ENCODE measurements around the gene PEX7.
"Not testable (repeated sequence)": the region's sequence is repeated elsewhere in the genome, so short reads cannot be mapped to it uniquely, and the experiment has no call there.

The PEX7 gene

GRCh38 chr6:136846046-136846445 lies 23.7 kb downstream of the PEX7 start:
- Histone ChIP-seq H3K27me3 (ENCODE audit: insufficient read depth, low read length, poor library complexity, severe bottlenecking) (no peaks in the 10 kb centered on the region), H4K20me1 (ENCODE audit: insufficient read depth, low read length, poor library complexity, severe bottlenecking) (no peaks in the 10 kb centered on the region), H3K9me2 (replicated peaks; ENCODE audit: low read depth, low read length) (no peaks in the 10 kb centered on the region), H3K4me1 (ENCODE audit: insufficient read depth, low read length, poor library complexity, severe bottlenecking) (no peaks in the 10 kb centered on the region), H3F3A (ENCODE audit: low read depth) (no peaks in the 10 kb centered on the region), H3K4me3 (ENCODE audit: low read length, poor library complexity, severe bottlenecking) (no peak overlapping the region), H3K4me2 (ENCODE audit: low read depth, low read length, poor library complexity, severe bottlenecking) (no peak overlapping the region), H3K9me3 (ENCODE audit: insufficient read depth, low read depth, low read length) (no peaks in the 10 kb centered on the region), H2AFZ (ENCODE audit: low read length) (no peak overlapping the region), H3K79me2 (ENCODE audit: insufficient read depth, low read length) (no peaks in the 10 kb centered on the region), H3K36me3 (ENCODE audit: insufficient read depth, low read length) (no peaks in the 10 kb centered on the region), H3K9ac (ENCODE audit: low read depth, low read length, poor library complexity, severe bottlenecking) (no peak overlapping the region)
- TF ChIP-seq, protein P1, sequence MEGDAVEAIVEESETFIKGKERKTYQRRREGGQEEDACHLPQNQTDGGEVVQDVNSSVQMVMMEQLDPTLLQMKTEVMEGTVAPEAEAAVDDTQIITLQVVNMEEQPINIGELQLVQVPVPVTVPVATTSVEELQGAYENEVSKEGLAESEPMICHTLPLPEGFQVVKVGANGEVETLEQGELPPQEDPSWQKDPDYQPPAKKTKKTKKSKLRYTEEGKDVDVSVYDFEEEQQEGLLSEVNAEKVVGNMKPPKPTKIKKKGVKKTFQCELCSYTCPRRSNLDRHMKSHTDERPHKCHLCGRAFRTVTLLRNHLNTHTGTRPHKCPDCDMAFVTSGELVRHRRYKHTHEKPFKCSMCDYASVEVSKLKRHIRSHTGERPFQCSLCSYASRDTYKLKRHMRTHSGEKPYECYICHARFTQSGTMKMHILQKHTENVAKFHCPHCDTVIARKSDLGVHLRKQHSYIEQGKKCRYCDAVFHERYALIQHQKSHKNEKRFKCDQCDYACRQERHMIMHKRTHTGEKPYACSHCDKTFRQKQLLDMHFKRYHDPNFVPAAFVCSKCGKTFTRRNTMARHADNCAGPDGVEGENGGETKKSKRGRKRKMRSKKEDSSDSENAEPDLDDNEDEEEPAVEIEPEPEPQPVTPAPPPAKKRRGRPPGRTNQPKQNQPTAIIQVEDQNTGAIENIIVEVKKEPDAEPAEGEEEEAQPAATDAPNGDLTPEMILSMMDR (conservative IDR thresholded peaks at IDR 0.05; ENCODE audit: low read length) = peak; percentile 70
- no peak for TF ChIP-seq EZH2phosphoT487 (IDR thresholded peaks at IDR 0.05; ENCODE audit: borderline replicate concordance)

GRCh38 chr6:136846477-136846876 lies 24.1 kb downstream of the PEX7 start:
- not testable (repeated sequence) for H3F3A ChIP-seq (ENCODE audit: low read depth); H3K4me1 ChIP-seq (ENCODE audit: insufficient read depth, low read length, poor library complexity, severe bottlenecking); H3K36me3 ChIP-seq (ENCODE audit: insufficient read depth, low read length); H3K79me2 ChIP-seq (ENCODE audit: insufficient read depth, low read length); H3K4me3 ChIP-seq (ENCODE audit: low read length, poor library complexity, severe bottlenecking); H3K4me2 ChIP-seq (ENCODE audit: low read depth, low read length, poor library complexity, severe bottlenecking); H3K9me2 ChIP-seq (replicated peaks; ENCODE audit: low read depth, low read length); H4K20me1 ChIP-seq (ENCODE audit: insufficient read depth, low read length, poor library complexity, severe bottlenecking); H3K27me3 ChIP-seq (ENCODE audit: insufficient read depth, low read length, poor library complexity, severe bottlenecking); H3K9ac ChIP-seq (ENCODE audit: low read depth, low read length, poor library complexity, severe bottlenecking); H2AFZ ChIP-seq (ENCODE audit: low read length); H3K9me3 ChIP-seq (ENCODE audit: insufficient read depth, low read depth, low read length)

DNA sequence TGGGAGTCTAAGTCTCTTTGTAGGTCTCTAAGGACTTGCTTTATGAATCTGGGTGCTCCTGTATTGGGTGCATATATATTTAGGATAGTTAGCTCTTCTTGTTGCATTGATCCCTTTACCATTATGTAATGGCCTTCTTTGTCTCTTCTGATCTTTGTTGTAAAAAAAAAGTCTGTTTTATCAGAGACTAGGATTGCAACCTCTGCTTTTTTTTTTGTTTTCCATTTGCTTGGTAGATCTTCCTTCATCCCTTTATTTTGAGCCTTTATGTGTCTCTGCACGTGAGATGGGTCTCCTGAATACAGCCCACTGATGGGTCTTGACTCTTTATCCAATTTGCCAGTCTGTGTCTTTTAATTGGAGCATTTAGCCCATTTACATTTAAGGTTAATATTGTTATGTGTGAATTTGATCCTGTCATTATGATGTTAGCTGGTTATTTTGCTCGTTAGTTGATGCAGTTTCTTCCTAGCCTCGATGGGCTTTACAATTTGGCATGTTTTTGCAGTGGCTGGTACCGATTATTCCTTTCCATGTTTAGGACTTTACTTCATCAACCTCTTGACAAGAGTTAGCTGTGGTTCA lies 27.7 kb downstream of the PEX7 start:
- not testable (repeated sequence) for H3K36me3 ChIP-seq (ENCODE audit: insufficient read depth, low read length); H2AFZ ChIP-seq (ENCODE audit: low read length); H3K4me3 ChIP-seq (ENCODE audit: low read length, poor library complexity, severe bottlenecking); H3K27me3 ChIP-seq (ENCODE audit: insufficient read depth, low read length, poor library complexity, severe bottlenecking); H3K4me2 ChIP-seq (ENCODE audit: low read depth, low read length, poor library complexity, severe bottlenecking); H3K4me1 ChIP-seq (ENCODE audit: insufficient read depth, low read length, poor library complexity, severe bottlenecking); H3K9me2 ChIP-seq (replicated peaks; ENCODE audit: low read depth, low read length); H3K9me3 ChIP-seq (ENCODE audit: insufficient read depth, low read depth, low read length); H3F3A ChIP-seq (ENCODE audit: low read depth); H3K9ac ChIP-seq (ENCODE audit: low read depth, low read length, poor library complexity, severe bottlenecking); H3K79me2 ChIP-seq (ENCODE audit: insufficient read depth, low read length); H4K20me1 ChIP-seq (ENCODE audit: insufficient read depth, low read length, poor library complexity, severe bottlenecking)

DNA sequence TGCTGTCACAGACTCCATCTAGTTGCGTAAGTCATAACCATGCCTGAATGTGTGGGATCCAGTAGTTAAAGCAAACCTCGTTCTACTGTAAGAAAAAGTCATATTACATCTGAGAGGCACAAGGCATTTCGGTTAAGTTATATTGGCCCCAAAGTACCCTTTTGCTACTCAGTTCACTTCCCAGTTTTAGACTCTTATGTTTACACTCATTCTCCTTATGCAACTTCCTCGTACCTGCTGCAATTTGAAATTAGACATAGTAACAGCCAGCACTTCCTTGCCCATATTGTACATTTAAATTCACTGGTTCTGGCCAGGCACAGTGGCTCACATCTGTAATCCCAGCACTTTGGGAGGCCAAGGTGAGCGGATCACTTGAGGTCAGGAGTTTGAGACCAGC lies 37.0 kb downstream of the PEX7 start:
- Histone ChIP-seq H3K4me3 (ENCODE audit: low read length, poor library complexity, severe bottlenecking) (no peak overlapping the region), H3K4me2 (ENCODE audit: low read depth, low read length, poor library complexity, severe bottlenecking) (no peak overlapping the region), H3F3A (ENCODE audit: low read depth) (no peaks in the 10 kb centered on the region), H4K20me1 (ENCODE audit: insufficient read depth, low read length, poor library complexity, severe bottlenecking) (no peaks in the 10 kb centered on the region), H3K79me2 (ENCODE audit: insufficient read depth, low read length) (no peaks in the 10 kb centered on the region), H2AFZ (ENCODE audit: low read length) (no peak overlapping the region), H3K27me3 (ENCODE audit: insufficient read depth, low read length, poor library complexity, severe bottlenecking) (no peaks in the 10 kb centered on the region), H3K9ac (ENCODE audit: low read depth, low read length, poor library complexity, severe bottlenecking) (no peak overlapping the region), H3K36me3 (ENCODE audit: insufficient read depth, low read length) (no peaks in the 10 kb centered on the region), H3K4me1 (ENCODE audit: insufficient read depth, low read length, poor library complexity, severe bottlenecking) (no peaks in the 10 kb centered on the region), H3K9me2 (replicated peaks; ENCODE audit: low read depth, low read length) (no peaks in the 10 kb centered on the region), H3K9me3 (ENCODE audit: insufficient read depth, low read depth, low read length) (no peaks in the 10 kb centered on the region)
- no peak for TF ChIP-seq EZH2phosphoT487 (IDR thresholded peaks at IDR 0.05; ENCODE audit: borderline replicate concordance)
- TF ChIP-seq, protein P1 (conservative IDR thresholded peaks at IDR 0.05; ENCODE audit: low read length) = no peak

Measured in Loucy (cell line).